CMK (cell line): ENCODE results near the gene RESF1.
A peak's percentile ranks its signal among the peaks of the same experiment; 100 is the strongest.

Source experiments
- DNase-seq: peaks from one replicate; pipeline ENCODE4 v3.0.0-alpha.2; 2010; ENCODE audit warnings: low read depth

Gene RESF1

GRCh38 chr12:31961137-31961536, 1.9 kb downstream of the RESF1 start:
- DNase-seq: no peak

GRCh38 chr12:31962076-31962475, 2.9 kb downstream of the RESF1 start:
- no peak for DNase-seq

GRCh38 chr12:31964280-31964679, 5.1 kb downstream of the RESF1 start:
- DNase-seq: no peak

- DNase-seq: no peak
Observed at GRCh38 chr12:31965090-31965489, 5.9 kb downstream of the RESF1 start.

- DNase-seq: no peak
Observed at GRCh38 chr12:31966558-31967205, 7.5 kb downstream of the RESF1 start.

GRCh38 chr12:31967539-31967938, 8.3 kb downstream of the RESF1 start:
- no peak for DNase-seq

GRCh38 chr12:31970199-31970598, 11.0 kb downstream of the RESF1 start:
- no peak for DNase-seq

- no peak for DNase-seq
Observed at GRCh38 chr12:31973818-31974217, 14.6 kb downstream of the RESF1 start.

GRCh38 chr12:31974673-31975072, 15.5 kb downstream of the RESF1 start:
- DNase-seq: no peak

GRCh38 chr12:31984806-31985591, 25.8 kb downstream of the RESF1 start:
- no peak for DNase-seq

- no peak for DNase-seq
Observed at GRCh38 chr12:31985832-31986231, 26.6 kb downstream of the RESF1 start.

- no peak for DNase-seq
Observed at GRCh38 chr12:31989571-31990362, 30.6 kb downstream of the RESF1 start.

- DNase-seq: no peak
Observed at GRCh38 chr12:31991146-31991545, 31.9 kb downstream of the RESF1 start.

- no peak for DNase-seq
Observed at GRCh38 chr12:31991815-31992214, 32.6 kb downstream of the RESF1 start.

- no peak for DNase-seq
Observed at GRCh38 chr12:31999692-32000091, 40.5 kb downstream of the RESF1 start.

- DNase-seq: no peak
Observed at GRCh38 chr12:32000373-32001005, 41.3 kb downstream of the RESF1 start.

GRCh38 chr12:32002848-32003493, 43.8 kb downstream of the RESF1 start:
- DNase-seq: no peak

GRCh38 chr12:32003654-32004053, 44.4 kb downstream of the RESF1 start:
- DNase-seq: no peak

GRCh38 chr12:32005496-32006125, 46.4 kb downstream of the RESF1 start:
- peak; percentile 98 for DNase-seq
